Stimulated activated CD8-positive, alpha-beta memory T cell treated with anti-CD3 and anti-CD28 coated beads, Interleukin-7, amount 100 ng/mL, for 48 hours (primary cell): ENCODE results near the gene P2RY8.
"Not testable (repeated sequence)": the region's sequence is repeated elsewhere in the genome, so short reads cannot be mapped to it uniquely, and the experiment has no call there.

Source experiments
- DNase-seq, 2 donors: peaks; one replicate each; pipeline ENCODE4 v3.0.0-alpha.2; 2020; ENCODE audit warnings: low read depth in 1 of 2; ENCODE audit errors: extremely low read depth in 1 of 2

The P2RY8 gene

GRCh38 chrX:1545776-1546408 lies 8.9 kb upstream of the P2RY8 start:
- DNase-seq, result no peak

DNA sequence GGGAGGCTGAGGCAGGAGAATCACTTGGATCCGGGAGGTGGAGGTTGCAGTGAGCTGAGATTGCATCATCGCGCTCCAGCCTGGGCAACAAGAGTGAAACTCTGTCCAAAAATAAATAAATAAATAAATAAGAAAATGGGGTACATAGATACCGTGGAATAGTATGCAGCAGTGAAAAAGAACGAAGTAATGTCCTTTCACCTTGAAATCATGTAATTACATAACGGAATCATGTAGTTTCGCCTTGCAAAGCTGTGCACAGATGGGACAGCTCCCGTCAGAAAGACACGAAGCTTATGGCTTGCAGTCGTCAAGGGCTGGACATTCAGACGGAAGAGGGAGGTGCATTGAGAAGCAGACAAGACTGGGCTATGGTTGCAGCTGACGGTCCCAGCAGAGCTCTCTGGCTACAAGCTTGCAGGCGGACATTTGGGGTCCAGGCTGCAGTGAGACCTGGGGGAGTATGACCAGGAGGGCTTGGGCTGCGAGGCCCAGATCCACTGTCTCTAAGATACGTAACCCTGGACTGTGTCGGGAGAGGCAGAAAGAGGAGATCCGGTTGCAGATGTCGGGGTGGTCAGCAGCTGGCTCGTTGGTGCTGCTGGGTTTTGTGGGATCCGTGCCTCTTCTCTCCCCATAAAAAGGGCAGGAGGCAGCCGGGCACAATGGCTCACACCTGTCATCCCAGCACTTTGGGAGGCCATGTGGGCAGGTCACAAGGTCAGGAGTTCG lies 6.2 kb upstream of the P2RY8 start:
- no peak for DNase-seq

- DNase-seq, result not testable (repeated sequence)
Observed at GRCh38 chrX:1539146-1539545, 2.2 kb upstream of the P2RY8 start.

GRCh38 chrX:1537716-1538090 lies 718 bp upstream of the P2RY8 start:
- not testable (repeated sequence) for DNase-seq

GRCh38 chrX:1536712-1537030 lies 314 bp downstream of the P2RY8 start:
- no peak for DNase-seq

DNA sequence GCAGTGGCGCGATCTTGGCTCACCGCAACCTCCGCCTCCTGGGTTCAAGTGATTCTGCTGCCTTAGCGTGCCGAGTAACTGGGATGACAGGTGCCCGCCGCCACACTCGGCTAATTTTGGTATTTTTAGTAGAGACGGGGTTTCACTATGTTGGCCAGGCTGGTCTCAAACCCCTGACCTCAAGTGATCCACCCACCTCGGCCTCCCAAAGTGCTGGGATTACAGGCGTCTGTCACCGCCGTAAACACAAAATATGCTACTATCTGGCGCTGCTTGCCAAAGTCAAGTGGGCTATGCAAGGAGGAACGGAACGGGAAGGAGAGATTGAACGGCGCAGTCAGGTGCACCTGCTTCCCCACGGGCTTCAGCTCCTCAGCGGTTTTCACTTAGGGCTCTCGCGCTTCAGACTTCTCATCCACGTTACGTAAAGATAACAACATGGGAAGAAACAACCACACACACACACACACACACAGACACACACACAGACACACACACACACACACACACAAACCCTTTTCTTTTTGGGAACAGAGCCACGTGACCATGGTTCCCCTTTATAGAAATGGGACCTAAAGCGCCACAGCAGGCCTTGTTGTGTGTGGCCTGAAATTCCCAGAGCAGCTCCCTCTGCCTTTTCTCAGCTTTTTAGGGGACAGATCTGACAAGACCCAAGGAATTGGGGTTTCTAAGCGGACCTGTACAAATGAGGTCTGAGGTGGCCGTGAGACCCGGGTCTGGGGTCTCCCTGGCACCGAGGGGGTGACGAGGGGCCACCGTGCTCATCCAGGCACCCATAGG lies 1.5 kb downstream of the P2RY8 start:
- peak in 1 of 2 donors; percentile 62 for DNase-seq

DNA sequence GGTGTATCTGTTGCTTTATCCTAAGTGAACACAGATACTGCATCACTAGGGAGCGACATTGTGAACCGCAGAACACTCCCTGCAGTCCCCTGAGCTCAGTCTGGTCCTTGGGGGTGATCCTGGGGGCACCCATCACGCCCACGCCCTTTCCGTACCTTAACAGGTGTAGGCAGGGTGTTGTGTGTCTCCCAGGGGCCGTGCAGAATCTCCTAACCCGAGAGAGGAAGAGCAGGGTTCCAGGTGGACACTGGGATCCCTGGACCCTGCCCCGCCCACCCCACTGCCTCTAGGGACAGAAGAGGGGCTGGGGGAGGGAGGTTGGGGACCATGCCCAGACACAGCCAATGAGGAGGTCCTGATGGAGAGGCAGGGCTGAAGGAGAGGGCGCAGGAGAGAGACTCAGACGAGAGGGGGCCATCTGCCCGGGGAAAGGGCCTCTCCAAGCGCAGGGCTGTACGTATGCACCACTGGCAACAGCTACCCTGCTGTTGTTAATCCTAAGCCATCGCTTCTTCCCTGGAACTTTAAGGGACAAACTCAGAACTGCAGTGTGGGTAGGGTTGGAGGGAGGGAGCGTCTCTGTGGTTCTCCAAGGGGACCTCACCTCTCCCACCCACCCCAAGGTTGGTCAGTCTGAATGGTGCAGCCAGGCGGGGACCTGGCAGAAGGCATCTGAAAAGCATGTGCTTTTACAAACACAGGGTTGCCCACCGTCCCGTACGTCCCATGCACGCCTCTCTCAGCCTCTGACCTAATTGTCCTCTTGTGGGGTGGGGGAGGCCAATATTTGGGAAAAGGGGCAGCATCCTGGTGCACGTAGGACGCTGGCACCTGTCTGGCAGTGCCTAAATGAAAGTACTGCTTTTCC lies 2.5 kb downstream of the P2RY8 start:
- DNase-seq, result no peak

DNA sequence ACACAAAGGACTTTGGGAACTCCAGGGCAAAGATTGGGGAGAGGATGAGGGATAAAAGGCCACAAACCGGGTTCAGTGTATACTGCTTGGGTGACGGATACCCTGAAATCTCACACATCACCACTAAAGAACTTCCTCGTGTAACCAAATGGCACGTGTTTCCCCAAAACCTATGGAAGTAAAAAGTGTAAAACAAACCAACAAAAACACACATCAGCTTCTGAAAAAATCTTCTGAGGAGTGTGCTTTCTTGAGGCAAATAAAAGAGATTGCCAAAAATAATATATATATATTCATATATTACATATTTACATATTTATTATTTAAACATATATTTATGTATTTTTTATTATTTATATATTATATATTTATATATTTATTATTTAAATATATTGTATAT lies 3.9 kb downstream of the P2RY8 start:
- DNase-seq, result no peak

- no peak for DNase-seq
Observed at GRCh38 chrX:1531096-1531890, 5.7 kb downstream of the P2RY8 start.

DNA sequence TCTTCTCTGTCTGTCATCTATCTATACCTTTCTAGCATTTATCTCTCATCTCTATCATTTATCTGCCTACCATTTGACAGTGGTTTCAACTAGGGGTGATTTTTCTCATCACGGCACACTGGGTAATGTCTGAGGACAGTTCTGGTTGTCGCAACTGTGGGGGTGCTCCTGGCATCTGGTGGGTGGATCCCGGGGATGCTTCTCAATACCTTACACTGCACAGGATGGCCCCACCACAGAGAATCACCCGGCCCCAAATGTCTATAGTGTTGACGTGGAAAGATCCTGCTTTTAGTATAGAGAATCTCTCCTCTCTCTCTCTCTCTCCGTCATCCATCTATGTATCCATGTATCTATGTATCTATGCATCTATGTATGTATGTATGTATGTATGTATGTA lies 7.2 kb downstream of the P2RY8 start:
- peak in 1 of 2 donors; percentile 50 for DNase-seq

DNA sequence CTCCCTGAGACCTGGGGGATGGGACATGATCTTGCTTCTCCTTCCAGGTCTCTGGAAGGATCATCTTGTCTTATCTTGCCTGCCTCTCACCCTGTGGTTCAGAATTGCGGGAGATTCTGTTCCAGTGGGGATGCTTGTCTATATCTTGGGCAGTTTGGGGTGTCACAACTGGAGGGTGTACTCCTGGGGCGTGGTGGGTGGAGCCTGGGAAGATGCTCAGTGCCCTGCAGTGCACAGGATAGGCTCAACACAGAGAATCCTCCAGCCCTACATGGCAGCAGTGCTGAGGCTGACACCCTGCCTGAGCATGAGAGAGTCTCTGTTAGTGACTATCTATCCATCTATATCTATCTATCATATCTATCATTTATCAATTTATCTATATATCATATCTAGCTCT lies 7.7 kb downstream of the P2RY8 start:
- no peak for DNase-seq

DNA sequence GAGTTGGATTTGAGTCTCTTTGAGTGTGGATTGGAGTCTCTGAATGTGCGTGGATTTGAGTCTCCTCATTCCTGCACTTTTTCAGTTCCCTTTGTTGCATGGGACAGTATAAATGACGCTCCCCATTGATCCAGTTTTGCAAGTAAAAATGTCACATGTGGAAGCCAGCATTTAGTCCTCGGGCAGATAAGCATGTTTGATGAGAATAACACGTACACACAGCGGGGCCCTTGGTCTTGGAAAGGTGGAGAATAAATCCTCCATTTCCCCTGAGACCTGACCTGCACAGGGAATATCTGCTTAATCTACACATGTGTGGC lies 8.1 kb downstream of the P2RY8 start:
- no peak for DNase-seq

- DNase-seq, result no peak
Observed at GRCh38 chrX:1528186-1528883, 8.7 kb downstream of the P2RY8 start.

- DNase-seq, result no peak
Observed at GRCh38 chrX:1527457-1527856, 9.5 kb downstream of the P2RY8 start.

DNA sequence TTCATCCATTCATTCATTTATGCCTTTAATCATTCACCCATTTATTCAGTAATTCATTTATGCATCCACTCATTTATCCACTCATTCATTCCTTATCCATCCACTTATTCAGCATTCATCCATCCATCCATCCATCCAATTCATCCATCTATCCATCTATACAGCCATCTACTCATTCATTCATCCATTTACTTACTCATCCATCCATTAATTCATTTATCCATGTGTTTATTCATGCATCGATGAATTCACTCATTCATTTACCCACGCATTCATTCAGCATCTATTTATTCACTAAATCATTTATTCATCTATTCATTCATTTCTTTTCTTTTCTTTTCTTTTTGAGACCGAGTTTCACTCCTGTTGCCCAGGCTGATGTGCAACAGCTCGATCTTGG lies 10.4 kb downstream of the P2RY8 start:
- no peak for DNase-seq

DNA sequence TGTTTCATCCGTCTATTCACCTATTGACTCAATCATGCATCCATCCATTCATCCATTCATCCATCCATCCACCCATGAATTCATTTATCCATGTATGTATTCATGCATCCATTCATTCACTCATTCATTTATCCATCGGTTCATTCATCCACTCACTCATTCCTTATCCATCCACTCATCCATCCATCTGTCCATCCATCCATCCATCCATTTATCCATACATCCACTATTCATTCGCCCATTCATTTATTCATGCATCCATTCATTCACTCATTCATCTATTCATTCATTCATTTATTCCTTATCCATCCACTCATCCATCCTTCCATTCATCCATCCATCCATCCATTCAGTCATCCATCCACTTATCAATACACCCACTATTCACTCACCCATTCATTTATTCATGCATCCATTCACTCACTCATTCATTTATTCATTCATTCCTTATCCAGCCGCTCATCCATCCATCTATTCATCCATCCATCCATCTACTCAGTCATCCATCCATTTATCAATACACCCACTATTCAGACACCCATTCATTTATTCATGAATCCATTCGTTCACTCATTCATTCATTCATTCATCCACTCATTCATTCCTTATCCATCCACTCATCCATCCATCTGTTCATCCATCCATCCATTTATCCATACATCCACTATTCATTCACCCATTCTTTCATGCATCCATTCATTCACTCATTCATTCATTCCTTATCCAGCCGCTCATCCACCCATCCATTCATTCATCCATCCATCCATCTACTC lies 11.2 kb downstream of the P2RY8 start:
- DNase-seq, result no peak

GRCh38 chrX:1524874-1525582 lies 12.0 kb downstream of the P2RY8 start:
- no peak for DNase-seq

DNA sequence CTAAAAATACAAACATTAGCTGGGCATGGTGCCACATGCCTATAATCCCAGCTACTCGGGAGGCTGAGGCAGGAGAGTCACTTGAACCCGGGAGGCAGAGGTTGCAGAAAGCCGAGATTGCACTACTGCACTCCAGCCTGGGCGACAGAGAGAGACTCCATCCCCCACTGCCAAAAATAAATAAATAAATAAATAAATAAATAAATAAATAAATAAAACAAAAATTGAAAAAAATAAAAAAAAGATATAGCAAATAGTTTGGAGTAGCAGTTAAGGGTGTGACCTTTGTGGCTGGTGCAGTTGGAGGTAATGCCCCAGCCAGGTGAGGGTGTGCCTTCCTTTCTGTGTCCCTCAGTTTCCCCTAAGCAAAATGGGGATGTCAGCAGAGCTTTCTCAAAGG lies 14.1 kb downstream of the P2RY8 start:
- not testable (repeated sequence) for DNase-seq
